Endodermal cell (in vitro differentiated cells): ENCODE data around the gene BSCL2. TPM values are rescaled to one million over a fixed set of nuclear protein-coding genes. Genes with fewer than 3 reads are reported as not detected.

Experiments
- DNase-seq: peaks from one replicate; pipeline ENCODE4 v3.0.0-alpha.2; 2017
- H3K27ac ChIP-seq: 2 replicates; pipeline ENCODE4 v1.5.1; 2013; ENCODE audit warnings: mild to moderate bottlenecking, low read depth, low read length, moderate library complexity
- H3K27me3 ChIP-seq: 2 replicates; pipeline ENCODE4 v1.6.1; 2013; ENCODE audit warnings: mild to moderate bottlenecking, low read length, moderate library complexity; ENCODE audit not compliant: insufficient read depth, control insufficient read depth, poor library complexity, severe bottlenecking
- H3K36me3 ChIP-seq: 2 replicates; pipeline ENCODE4 v1.7.0; 2013; ENCODE audit warnings: mild to moderate bottlenecking, low read length, moderate library complexity; ENCODE audit not compliant: control insufficient read depth, insufficient read depth
- H3K4me1 ChIP-seq: one replicate; pipeline ENCODE4 v1.7.0; 2013; ENCODE audit warnings: low read length; ENCODE audit not compliant: control insufficient read depth, insufficient read depth
- H3K4me3 ChIP-seq: 2 replicates; pipeline ENCODE4 v1.5.1; 2013; ENCODE audit warnings: mild to moderate bottlenecking, low read length, moderate library complexity
- H3K9ac ChIP-seq: 2 replicates; pipeline ENCODE4 v1.6.1; 2013; ENCODE audit warnings: mild to moderate bottlenecking, low read length, moderate library complexity; ENCODE audit not compliant: poor library complexity, severe bottlenecking; ENCODE audit errors: extremely low read depth
- H3K9me3 ChIP-seq: 2 replicates; pipeline ENCODE4 v1.6.1; 2013; ENCODE audit warnings: mild to moderate bottlenecking, low read length, moderate library complexity; ENCODE audit not compliant: control insufficient read depth
- H3K27ac Mint-ChIP-seq: 2 replicates; pipeline ENCODE4 v1.8.0; 2020; ENCODE audit warnings: mixed read lengths
- H3K27me3 Mint-ChIP-seq: 2 replicates; pipeline ENCODE4 v1.8.0; 2021; ENCODE audit warnings: mild to moderate bottlenecking, mixed read lengths; ENCODE audit not compliant: insufficient read depth
- H3K36me3 Mint-ChIP-seq: 2 replicates; pipeline ENCODE4 v1.8.0; 2020; ENCODE audit warnings: low read depth, mixed read lengths
- H3K4me1 Mint-ChIP-seq: 2 replicates; pipeline ENCODE4 v1.8.0; 2020; ENCODE audit warnings: mixed read lengths
- H3K4me3 Mint-ChIP-seq: 2 replicates; pipeline ENCODE4 v1.8.0; 2020; ENCODE audit warnings: mild to moderate bottlenecking, moderate library complexity, mixed read lengths
- H3K9me3 Mint-ChIP-seq: 2 replicates; pipeline ENCODE4 v1.8.0; 2020; ENCODE audit warnings: mild to moderate bottlenecking, mixed read lengths
- CTCF ChIP-seq: fragments of 200-600 bp; sonication (generic); conservative IDR thresholded peaks from 2 replicates; pipeline ENCODE4 v1.5.0; 2021; ENCODE audit warnings: antibody characterized with exemption, mild to moderate bottlenecking
- WGBS, 2 experiments: methylation state at CpG; one replicate each; pipeline versions ENCODE4 v1.1.5 to v1.1.7; 2013; ENCODE audit warnings: missing lambda C conversion rate in 2 of 2, mixed read lengths in 1 of 2; ENCODE audit not compliant: insufficient coverage in 1 of 2, insufficient read length in 1 of 2; 5-methylcytosine and 5-hydroxymethylcytosine counted together
- total RNA-seq, 2 donors: library from RNA; stranded (reverse); fragmentation: NEBNext Ultra II Directional in 1 of 2; extraction: Animal tissue kit (Norgen Biotek cat#: 25700) in 1 of 2; gene quantifications; 2 replicates in 1 of 2; 3 replicates in 1 of 2; pipeline ENCODE4 v1.2.1, GENCODE V29; 2021

BSCL2 gene
- total RNA-seq, 2 donors from 2014 or later, result 68.6 to 77.2 TPM

DNA sequence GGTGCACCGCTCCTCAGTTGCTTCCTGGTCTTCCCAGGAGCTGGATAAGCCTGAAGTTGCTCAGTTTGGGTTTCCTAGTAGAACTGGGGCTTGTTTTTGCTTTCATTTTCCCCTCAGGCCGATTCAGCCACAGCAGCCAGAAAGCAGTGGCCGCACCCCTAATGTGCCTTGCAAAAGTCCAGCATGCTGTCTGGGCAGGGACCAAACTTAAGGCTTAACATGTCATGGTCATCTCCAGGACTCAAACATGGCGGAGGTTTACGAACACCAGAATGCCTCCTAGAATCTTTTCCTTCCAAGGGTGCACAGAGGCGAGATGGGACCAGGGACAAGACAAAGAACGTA lies 2.7 kb upstream of the BSCL2 start:
- Histone ChIP-seq H3K4me3 (peak overlapping the region; percentile 88), H3K27me3 (no peaks in the 10 kb centered on the region), H3K9me3 (no peaks in the 10 kb centered on the region), H3K9ac (peak overlapping the region; percentile 84), H3K27ac (peak overlapping the region; percentile 96), H3K4me1 (peaks cover 27% of the 10 kb centered on the region), H3K36me3 (peaks cover 62% of the 10 kb centered on the region)
- peaks cover 40% of the 10 kb centered on the region for H3K36me3 Mint-ChIP-seq
- H3K9me3 Mint-ChIP-seq, result no peaks in the 10 kb centered on the region
- 81 to 82% methylated on average over 7 of the region's 7 CpGs for WGBS, 2 experiments
- H3K27me3 Mint-ChIP-seq, result no peaks in the 10 kb centered on the region
- H3K27ac Mint-ChIP-seq, result peak overlapping the region; percentile 97
- no peak for DNase-seq
- H3K4me3 Mint-ChIP-seq, result peak overlapping the region; percentile 73
- peaks cover 54% of the 10 kb centered on the region for H3K4me1 Mint-ChIP-seq
- TF ChIP-seq CTCF, result no peak

- H3K4me3 Mint-ChIP-seq, result peak overlapping the region; percentile 73
- H3K36me3 Mint-ChIP-seq, result peaks cover 40% of the 10 kb centered on the region
- H3K27ac Mint-ChIP-seq, result peak overlapping the region; percentile 97
- H3K27me3 ChIP-seq, result no peaks in the 10 kb centered on the region
- peaks cover 51% of the 10 kb centered on the region for H3K4me1 Mint-ChIP-seq
- DNase-seq, result peak; percentile 98
- H3K4me3 ChIP-seq, result peak overlapping the region; percentile 88
- peaks cover 27% of the 10 kb centered on the region for H3K4me1 ChIP-seq
- peak overlapping the region; percentile 96 for H3K27ac ChIP-seq
- no peak for TF ChIP-seq CTCF
- peaks cover 62% of the 10 kb centered on the region for H3K36me3 ChIP-seq
- H3K27me3 Mint-ChIP-seq, result no peaks in the 10 kb centered on the region
- peak overlapping the region; percentile 84 for H3K9ac ChIP-seq
- no peaks in the 10 kb centered on the region for H3K9me3 ChIP-seq
- no peaks in the 10 kb centered on the region for H3K9me3 Mint-ChIP-seq
- WGBS, 2 experiments, result 10 to 11% methylated on average over 28 to 47 of the region's 47 CpGs
These were observed 2.2 kb upstream of the BSCL2 start for GRCh38 chr11:62709247-62710000.

- Histone ChIP-seq H3K4me3 (peak overlapping the region; percentile 88), H3K9ac (peak overlapping the region; percentile 84), H3K27me3 (no peaks in the 10 kb centered on the region), H3K36me3 (peaks cover 57% of the 10 kb centered on the region), H3K9me3 (no peaks in the 10 kb centered on the region), H3K4me1 (peaks cover 27% of the 10 kb centered on the region), H3K27ac (peak overlapping the region; percentile 83)
- no peak for TF ChIP-seq CTCF
- DNase-seq, result peak; percentile 83
- H3K9me3 Mint-ChIP-seq, result no peaks in the 10 kb centered on the region
- WGBS, 2 experiments, result 31 to 60% methylated on average over 3 to 7 of the region's 7 CpGs
- H3K4me1 Mint-ChIP-seq, result peaks cover 46% of the 10 kb centered on the region
- peak overlapping the region; percentile 97 for H3K27ac Mint-ChIP-seq
- peaks cover 35% of the 10 kb centered on the region for H3K36me3 Mint-ChIP-seq
- H3K27me3 Mint-ChIP-seq, result no peaks in the 10 kb centered on the region
- peak overlapping the region; percentile 73 for H3K4me3 Mint-ChIP-seq
These were observed 1.6 kb upstream of the BSCL2 start for GRCh38 chr11:62708793-62709192.
